ENCODE results near the gene FANCC.

Gene FANCC

DNA sequence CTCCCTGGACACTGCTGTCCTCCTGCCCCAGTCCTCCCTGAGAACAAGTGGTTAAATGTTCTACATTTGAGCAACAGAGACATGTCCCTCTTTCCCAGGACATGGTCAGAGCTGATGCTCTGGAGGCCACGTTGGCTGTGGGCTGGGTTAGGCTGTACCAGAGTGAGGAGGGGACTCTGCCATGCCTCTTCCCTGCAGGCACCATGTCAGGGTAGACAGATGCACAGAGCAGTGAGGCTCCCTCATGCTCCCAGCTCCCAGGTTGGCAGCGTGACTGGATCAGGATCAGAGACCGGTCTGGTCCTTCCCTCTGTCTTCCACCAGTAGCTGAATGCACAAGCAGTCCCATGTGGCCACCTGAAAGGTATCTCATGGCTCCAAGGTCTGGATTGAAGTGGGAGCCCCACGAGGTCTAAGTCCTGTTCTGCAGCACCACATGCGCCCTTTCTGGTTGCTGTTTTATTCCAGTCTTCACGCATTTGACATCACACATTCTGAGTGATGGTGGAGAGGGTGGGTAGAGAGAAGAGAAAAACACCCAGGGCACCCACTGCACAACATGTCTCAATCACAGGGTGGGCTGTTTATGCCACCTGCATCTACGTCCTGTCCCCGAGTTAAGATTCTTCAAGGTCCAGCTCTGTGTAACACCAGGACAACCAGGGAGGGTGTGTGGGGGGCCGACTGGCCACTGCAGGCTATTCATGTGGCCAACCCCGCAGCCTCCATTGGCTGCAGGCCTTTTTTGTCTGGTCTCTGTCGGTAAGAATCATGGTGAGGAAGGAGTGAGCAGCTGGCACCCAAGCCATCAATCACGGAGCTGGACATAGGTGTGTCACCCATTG lies 204.9 kb downstream of the FANCC start:
- no peak for DNase-seq

DNA sequence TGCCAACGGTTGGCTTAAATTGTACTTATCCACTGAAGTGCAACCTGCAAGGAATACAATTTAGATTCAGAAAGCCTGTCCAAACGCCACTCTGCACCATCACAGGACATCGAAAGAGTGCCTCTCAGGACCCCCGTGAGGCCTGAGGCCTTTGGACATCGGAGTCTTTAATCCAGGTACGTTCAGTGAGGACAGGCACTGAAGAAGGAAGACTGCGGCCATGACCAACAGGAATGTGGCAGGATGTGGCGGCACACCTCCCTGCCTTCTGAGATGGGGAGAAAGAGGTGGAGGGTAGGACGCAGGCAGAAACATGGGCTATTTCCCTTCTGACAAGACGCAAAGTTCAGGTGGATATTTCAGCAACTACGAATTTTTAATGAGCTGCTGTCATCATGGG lies 205.8 kb downstream of the FANCC start:
- no peak for DNase-seq

DNA sequence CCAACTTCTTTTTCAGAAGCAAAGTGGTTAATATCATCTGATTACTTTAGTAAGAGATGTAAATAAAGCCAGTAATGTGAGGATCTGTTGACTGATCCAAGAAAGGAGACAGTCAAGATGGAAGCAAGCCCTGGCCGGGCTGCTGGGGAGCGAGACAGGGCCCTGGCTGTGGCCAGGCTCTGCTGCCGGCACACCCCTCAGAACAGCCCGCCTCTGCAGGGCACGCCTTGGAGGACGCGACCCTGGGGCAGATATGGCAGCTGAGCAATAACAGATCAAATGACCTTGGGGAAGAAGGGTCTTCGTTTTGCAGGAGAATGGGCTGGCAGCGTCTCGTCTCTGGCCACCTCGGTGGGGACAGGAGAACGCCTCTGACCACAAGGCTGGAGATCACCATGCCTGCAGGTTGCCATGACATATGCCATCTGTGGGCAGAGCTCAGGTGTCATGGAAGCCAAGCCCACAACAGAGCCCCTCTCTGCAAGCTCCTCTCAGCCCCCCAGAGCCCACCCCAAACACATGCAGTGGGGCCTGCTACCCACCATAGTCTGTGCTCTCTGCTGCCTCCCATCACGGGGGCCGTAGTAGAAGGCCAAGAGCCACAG lies 206.5 kb downstream of the FANCC start:
- no peak for DNase-seq

DNA sequence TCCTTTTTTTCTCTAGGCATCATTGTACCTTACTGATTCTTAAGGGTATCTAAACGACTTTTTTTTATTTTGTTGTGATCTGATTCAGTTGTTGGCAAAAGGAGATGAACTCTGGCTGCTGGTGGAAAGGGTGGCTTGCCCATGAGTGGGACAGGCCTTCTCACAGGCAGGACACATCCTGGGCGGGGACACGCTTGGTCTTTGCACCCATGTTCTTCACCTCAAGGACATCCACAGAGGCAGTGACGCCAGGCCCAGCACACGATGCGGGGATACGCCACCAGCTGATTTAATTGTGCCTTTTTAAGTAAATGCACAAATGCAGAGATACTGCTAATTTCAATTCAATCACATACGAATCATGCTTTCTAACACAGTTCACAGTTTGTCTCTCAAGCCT lies 208.1 kb downstream of the FANCC start:
- DNase-seq: no peak

DNA sequence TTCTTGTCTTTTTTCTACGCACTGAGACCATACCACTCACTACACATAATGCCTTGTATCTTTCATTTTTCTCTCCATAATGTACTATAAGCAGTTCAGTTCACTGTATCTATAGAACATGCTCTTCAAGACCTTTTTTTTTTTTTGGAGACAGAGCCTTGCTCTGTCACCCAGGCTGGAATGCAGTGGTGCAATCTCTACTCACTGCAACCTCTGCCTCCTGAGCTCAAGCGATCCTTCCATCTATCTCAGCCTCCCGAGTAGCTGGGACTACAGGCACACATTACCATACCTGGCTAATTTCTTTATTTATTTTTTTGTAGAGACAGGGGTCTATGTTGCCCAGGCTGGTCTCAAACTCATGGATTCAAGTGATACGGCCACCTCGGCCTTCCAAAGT lies 208.7 kb downstream of the FANCC start:
- no peak for DNase-seq

DNA sequence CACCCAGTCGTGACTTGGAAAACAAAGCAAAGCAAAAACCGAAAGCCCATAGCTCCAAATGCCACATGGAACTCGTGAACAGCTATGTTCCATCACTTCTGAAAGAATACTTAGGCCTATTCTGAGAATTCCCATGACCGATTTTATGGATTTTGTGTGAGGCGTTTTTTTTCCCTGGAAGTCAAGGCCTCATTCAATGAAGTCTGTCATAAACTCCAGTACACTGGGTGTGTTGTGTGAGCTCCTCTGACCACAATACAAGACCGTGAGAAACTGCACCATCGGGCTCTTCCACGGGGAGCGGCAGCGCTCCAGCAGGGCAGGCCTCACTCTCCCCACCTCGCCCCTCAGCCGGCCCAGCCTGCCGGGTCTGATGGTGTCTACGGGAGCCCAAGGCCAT lies 209.5 kb downstream of the FANCC start:
- no peak for DNase-seq

DNA sequence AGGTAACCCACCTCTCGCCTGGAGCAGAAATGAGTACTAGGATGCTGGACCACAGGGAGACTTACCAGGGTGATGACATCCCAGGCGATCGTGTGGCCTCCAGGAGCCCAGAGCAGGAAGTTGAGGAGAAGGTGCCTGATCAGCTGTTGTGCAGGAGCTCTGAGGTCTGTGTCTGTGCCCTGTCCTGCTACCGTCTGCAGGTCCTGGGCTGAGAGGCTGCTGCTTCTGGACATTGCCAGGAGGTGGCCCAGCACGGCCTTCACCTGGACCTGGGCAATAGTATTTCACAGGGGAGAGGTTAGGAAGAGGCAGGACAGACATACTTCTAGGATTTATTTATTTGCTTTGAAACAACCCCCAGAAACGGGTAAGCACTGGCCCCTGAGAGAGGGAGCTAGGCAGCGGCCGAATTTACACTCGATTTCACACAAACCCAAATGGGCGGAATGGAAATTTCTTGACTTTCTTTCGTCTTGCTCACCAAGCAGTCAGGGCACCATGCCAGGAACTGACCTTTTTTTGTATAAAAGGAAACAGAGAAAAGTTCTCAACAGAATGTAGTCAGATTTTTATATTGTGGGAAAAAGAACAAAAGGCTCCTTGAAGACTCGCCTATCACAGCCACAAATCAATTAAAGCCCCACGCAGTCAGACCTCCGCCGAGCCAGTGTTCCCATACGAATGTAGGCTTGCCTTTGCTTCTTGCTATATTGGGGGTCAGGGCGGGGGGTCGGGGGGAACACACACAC lies 210.3 kb downstream of the FANCC start:
- no peak for DNase-seq

DNA sequence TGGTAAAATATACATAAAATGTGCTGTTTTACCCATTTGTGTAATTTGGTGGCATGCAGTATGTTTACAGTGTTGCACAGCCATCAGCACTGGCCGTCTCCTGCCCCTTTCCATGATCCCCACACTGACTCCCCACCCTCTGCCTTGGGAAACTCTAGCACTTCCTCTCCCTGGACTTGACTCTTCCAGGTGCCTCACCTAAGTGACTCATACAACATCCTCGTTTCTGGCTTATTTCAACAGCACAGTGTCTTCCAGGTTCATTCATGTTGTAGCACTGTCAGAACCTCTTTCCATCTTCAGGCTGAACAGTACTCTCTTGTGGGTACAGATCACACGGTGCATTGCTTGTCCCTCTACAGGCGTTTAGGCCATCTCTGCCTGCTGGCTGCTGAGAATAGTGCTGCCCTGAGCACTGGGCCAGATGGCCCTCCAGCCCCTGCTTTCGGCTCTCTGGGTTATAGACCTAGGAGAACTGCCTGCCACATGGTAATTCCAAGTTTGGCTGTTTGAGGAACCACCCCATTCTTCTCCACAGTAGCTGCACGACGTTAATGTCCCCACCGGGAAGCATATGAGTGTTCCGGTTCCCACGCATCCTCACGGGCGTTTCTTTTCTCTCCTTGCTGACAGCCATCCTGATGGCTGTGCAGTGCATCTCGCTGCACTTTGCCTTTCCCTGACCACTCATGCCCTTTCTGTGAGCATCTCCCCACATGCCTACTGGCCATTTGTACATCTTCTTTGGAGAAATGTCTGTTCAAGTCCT lies 211.8 kb downstream of the FANCC start:
- no peak for DNase-seq

DNA sequence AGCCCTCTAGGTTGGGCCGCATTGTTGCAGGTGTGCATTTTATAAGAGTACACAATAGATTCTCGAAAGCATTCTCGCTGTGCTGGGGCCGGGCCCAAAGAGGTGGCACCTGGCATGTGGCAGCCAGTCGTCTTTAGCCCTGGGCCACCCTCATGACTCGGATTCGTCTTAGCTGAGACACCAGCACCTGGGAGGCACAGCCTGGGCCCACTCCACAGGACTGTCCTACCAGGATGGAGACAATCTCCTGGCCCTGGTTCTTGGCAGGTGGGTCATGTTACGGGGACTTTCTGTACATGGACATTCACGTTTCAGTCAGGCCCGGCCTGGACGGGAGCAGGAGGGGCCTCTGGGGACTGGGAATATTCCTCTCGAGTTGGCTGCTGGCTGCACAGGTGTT lies 212.5 kb downstream of the FANCC start:
- DNase-seq: no peak

DNA sequence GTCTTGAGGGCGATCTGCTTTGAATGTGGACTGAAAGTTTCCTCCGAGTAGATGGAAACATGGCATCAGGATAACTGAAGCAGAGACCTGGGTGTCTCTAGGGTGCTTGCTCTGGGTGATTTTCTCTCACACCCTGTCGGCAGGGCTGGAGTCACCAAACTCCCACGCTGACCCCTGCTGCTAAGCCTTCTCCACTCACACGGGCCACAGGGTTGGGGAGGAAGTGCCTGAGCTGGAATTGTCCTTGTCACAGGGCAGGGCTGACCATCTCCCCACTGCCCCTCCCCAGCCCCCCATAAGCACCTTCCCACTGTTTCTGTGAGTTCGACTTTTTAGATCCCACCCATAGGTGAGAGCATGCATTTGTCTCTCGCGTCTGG lies 212.9 kb downstream of the FANCC start:
- DNase-seq: no peak

DNA sequence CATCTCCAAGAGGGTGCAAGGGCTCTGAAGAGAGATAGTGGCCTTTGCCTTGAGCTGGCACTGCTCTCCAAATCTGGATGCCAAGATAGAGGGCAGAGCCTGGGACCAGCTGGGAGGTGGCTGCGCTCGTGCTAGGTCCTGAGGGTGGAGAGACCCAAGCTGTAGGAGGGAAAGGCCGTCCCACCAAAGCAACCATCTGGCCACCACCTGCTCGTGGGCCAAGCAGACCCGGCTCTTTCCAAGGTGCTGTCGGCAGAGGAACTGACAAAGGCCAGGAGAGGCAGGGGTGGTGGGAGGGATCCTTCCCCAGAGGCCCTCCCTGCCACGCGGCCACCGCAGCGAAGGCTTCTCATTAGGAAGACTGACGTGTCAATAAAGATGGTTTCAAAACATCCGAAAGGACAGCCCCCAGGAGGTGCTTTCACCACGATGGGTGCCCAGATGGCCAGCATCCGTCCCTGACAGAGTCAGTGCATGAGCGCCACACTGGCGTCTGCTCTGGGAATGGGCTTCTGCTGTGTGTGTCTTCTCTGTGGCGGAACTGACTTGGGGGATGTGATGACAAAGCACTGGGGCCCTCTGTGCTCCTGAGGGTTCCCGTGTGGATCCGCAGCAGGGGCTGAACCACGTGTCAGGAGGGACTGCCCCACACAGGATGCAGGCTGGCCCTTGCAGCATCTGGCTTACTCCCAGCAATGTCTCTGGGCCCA lies 213.5 kb downstream of the FANCC start:
- DNase-seq: no peak

DNA sequence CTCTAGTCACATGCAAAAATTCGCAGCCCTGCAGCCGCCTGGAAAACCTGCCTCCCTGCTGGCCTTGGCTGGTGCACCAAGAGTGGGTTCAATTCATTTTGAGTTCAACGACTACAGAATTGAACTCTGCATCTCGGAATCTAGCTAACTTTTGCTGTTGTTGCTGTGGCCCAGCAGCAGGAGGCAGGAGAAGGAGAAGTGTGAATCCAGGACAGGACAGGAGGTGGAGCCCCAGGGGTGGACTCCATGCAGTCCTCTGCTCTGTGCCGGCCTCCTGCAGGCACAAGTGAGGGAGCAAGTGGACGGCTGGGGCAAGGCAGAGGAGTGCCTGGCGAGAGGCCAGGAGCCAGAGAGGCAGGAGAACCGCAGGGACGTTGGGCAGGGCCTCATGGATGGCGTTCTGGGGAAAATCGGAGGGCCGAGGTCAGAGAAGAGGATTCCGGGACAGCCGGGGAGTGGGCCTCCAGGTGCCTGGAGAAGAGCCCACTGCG lies 214.2 kb downstream of the FANCC start:
- no peak for DNase-seq

DNA sequence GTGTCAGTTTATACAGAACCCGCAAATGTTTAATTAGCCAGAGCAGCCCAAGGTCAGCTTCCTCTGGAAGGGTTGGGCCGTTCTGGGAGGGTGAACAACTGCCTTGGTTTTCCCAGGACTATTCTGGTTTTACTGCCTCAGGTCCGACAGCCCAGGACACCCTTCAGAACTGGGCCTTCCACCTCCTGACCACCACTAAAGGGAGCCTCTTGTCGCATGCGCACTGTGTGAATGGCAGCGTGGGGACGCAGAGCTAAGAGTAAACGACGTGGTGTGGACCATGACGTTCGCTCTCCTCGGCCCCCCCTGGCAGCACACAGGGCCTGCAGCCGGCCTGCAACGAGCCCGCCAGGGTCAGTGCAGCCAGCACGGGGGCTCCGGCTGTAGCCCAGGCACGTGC lies 214.9 kb downstream of the FANCC start:
- no peak for DNase-seq

DNA sequence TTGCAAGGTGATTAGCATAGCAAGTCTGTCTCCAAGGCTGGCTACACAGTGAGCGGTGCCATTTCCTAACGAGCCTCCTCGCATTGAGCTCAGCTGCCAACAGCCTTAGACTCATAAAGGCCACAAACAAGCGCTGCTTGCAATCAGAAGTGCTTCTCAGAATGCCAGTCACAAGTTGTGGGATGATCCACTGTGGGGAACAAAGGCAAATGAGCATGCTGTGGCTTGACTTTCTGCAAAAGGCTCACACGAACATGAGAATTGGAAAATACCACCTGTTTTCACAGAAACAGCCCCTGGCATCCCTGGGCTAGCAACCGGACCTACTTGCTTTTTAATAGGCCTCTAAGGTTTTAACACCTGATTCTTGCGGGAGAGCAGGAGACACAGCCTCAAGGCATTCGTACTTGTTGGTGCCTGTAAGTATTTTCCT lies 215.5 kb downstream of the FANCC start:
- no peak for DNase-seq

DNA sequence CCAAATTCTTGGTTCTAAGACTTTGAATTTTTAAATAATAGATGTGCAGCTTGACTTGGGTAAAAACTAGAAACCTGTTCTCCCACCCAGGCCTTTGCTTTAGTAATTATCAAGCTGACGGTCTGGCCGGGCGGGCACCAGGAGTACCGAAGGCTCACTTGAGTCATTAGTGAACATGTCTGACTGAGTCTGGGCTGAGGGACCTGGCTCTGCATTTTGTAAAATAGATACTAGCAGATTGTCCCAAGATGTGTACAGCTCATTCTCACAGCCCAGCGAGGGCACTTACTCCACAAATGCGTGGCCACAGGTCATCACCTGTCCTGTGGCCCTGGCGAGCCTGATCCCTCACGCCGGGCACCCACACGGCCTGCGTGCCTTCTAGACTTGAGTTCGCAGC lies 216.2 kb downstream of the FANCC start:
- no peak for DNase-seq

DNA sequence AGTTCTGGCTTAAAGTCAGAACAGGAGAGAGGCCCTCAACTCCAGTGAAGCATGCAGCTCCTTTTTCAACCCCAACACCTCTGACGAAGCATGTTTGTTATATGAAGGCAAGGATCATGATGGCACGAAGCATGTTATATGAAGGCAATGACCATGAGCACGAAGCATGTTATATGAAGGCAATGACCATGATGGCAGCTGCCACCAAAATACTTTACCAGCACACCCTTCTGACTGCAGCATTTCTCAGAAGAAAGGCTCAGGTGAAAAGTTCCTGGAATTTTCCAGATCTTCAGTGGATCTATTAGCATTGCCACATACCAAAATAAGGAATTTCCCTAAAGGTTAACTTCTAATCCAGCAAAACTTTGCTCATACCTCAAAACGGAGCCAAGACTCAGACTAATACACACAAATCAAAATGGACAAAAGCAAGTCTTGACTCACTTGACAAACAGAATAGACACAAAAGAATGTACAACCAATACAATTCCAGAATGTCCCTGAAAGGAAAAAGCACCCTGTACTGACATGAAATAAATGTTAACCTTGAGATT lies 217.4 kb downstream of the FANCC start:
- no peak for DNase-seq

DNA sequence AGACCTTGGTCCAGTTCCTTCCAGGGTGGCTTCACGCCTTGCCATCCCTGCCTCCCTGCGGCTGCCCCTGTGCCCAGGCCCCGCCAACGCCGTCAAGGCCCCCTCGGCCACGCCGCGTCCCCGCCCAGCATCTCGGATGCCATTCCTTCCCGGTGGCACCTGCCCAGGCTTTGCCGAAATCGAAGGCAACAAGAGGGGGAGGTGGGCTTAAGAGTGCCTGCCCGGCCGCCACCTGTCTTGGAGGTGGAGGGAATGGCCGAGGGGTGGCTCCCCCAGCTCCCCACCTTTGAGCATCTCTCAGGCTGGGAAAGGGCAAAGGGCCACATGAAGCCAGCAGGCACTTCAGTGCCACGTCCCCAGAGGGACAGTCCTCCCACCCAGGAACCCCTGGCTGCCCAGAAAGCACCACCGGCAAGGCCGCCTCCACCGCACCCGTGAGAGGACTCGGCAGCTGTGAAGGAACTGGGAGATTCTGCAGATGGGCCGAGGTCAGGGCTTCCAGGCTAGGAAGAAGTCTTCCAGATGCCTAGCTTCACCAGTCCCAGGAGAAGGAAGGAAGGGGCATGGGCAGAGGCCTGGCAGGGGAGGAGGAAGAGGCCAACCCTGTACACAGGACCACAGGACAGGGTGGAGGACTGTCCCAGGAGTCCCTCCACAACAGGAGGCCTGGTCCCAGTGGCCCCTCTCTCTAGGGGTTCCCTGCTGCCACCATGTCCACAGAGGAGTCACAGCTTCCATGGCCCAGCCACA lies 218.0 kb downstream of the FANCC start:
- DNase-seq: no peak

DNA sequence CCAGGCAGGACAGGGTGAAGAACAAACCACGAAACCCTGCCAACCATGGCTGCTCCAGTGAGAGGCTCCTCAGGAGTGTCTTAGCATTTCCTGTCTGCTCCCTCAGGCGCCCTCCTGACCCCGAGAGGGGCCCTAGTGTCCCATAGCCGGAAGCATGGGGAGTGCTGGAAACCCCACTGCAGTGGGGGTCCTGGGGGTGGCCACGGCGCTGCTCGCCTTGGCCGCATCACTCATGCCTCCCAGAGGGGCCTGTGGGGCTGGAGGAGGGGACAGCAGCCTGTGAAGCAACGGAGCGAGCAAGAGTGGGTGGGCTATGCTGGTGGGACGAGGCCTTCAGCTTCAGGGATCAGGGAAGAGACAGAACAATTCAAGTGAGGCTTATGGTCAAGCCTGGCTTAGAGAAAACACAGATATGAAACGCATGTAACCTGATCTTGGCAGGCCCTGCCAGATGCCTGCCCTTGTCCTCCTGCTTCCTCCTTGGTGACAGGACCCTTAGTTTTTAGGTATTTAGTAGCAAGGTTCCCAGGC lies 219.1 kb downstream of the FANCC start:
- no peak for DNase-seq

DNA sequence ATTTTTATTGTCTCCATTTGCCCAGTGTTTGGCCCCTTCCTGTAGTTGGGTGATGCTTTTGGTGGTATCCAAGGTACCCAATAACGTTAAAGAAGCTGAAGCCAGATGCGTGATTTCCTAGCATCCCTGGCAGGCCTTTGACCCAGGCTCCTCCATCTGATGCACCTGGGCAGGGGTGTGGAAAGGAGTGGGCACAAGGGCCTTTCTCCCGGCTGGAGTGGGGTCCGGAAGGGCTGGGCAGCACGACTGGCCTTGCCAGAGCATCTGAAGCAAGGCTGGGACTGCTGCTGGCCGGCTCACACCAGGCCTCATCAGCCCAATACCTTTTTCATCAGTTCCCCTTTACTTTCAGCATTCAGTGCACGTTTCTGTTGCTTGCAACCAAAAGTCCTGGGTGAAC lies 220.2 kb downstream of the FANCC start:
- DNase-seq: no peak

DNA sequence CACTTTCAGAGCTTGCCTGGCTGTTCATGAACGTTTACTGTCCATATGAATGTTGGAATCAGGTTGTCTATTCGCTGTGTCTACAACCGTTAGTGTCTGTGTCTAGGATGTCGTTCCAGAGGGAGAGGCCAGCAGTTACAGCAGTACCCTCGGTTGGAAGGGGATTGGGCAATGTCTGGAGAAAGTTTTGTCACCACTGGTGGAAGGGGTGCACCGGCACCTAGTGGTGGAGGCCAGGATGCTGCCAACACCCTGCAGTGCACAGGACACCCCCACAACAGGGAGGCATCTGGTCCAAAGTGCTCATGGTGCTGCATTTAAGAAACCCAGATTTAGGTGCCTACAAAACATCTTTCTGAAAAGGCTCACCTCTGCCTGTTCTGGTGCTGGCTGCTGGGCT lies 220.7 kb downstream of the FANCC start:
- DNase-seq: no peak

DNA sequence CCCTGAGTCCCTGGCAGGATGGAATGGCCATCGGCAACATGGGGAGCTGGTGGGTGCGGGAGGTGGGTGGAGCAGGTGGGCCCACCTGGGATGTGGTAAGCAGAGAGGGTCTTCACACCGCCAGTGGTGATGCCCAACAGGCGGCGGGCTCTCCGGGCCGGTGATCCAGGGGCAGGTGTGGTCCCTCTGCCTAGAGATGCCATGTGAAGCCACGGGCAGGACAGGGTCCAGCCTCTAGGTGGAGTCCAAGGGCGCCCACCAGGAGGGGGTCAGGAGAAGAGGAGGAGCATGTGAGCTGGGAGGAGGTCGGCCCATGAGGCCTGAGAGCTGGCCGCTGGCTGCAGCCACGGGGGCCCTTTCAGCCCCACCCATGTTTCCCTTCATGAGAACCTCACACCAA lies 221.1 kb downstream of the FANCC start:
- DNase-seq: no peak
